Activated CD8-positive, alpha-beta memory T cell treated with anti-CD3 and anti-CD28 coated beads, Interleukin-2, amount 10 ng/mL, durations not matched to agents 7 days and 5 days (primary cell): ENCODE measurements around the gene SLC29A2. TPM values are rescaled to one million over a fixed set of nuclear protein-coding genes. Genes with fewer than 3 reads are reported as not detected.

Experiments used
- ATAC-seq: fragments of 150-1000 bp; cut with Tn5 transposase; one replicate; pipeline ENCODE4 v1.10.0; 2021; ENCODE audit warnings: moderate library complexity
- CTCF ChIA-PET: fragments of 350-600 bp; sonication (Branson Sonifier 250); formaldehyde crosslinking; loops from one replicate; lab custom pipeline; 2021; ENCODE audit warnings: antibody characterized with exemption; lab: Charles Lee
- DNase-seq: peaks from one replicate; pipeline ENCODE4 v3.0.0-alpha.2; 2020
- H3K27ac Mint-ChIP-seq: one replicate; pipeline ENCODE4 v1.8.0; 2021; ENCODE audit warnings: mild to moderate bottlenecking, mixed read lengths
- H3K27me3 Mint-ChIP-seq: one replicate; pipeline ENCODE4 v1.8.0; 2021; ENCODE audit warnings: mixed read lengths
- H3K36me3 Mint-ChIP-seq: one replicate; pipeline ENCODE4 v1.8.0; 2021; ENCODE audit warnings: mild to moderate bottlenecking, mixed read lengths
- H3K4me1 Mint-ChIP-seq: one replicate; pipeline ENCODE4 v1.8.0; 2021; ENCODE audit warnings: mixed read lengths
- H3K4me3 Mint-ChIP-seq: one replicate; pipeline ENCODE4 v1.8.0; 2021; ENCODE audit warnings: mild to moderate bottlenecking, moderate library complexity, mixed read lengths
- H3K9me3 Mint-ChIP-seq: one replicate; pipeline ENCODE4 v1.8.0; 2022; ENCODE audit warnings: low read depth, mixed read lengths
- total RNA-seq, 2 experiments: library from RNA; stranded (reverse); gene quantifications; one replicate each; pipeline ENCODE4 v1.2.3, GENCODE V29; 2021

Gene SLC29A2
- total RNA-seq, 2 experiments from 2014 or later: 7.6 to 10.1 TPM

GRCh38 chr11:66314186-66314501 lies 57.4 kb downstream of the SLC29A2 start:
- Mint-ChIP-seq H3K9me3 (no peaks in the 10 kb centered on the region), H3K36me3 (peaks cover 13% of the 10 kb centered on the region), H3K4me1 (peaks cover 53% of the 10 kb centered on the region), H3K27ac (peak overlapping the region; percentile 91), H3K4me3 (peak overlapping the region; percentile 89), H3K27me3 (peaks cover under 1% of the 10 kb centered on the region)
- CTCF ChIA-PET: interaction anchor here (2.0 to 7.0 kb wide), 5 partner anchors 12 to 95 kb away, joined by 5 to 174 read pairs (median 75); partner anchors contain the start of gene RIN1
- DNase-seq: no peak
- ATAC-seq: no peak

- Mint-ChIP-seq H3K4me3 (peak overlapping the region; percentile 89), H3K27ac (peak overlapping the region; percentile 91), H3K9me3 (no peaks in the 10 kb centered on the region)
Observed at GRCh38 chr11:66313321-66314185, 58.0 kb downstream of the SLC29A2 start.

GRCh38 chr11:66312549-66313320 lies 58.8 kb downstream of the SLC29A2 start:
- peaks cover 40% of the 10 kb centered on the region for H3K4me1 Mint-ChIP-seq
- H3K36me3 Mint-ChIP-seq: peaks cover 7% of the 10 kb centered on the region
- peak; percentile 79 for ATAC-seq
- H3K4me3 Mint-ChIP-seq: peak overlapping the region; percentile 89
- CTCF ChIA-PET: interaction anchor here (0.5 to 7.0 kb wide), 28 partner anchors 9 to 1261 kb away, joined by 3 to 174 read pairs (median 8); partner anchors contain the start of genes B4GAT1, BRMS1, DPP3 and MRPL11
- H3K27ac Mint-ChIP-seq: peak overlapping the region; percentile 98
- H3K9me3 Mint-ChIP-seq: no peaks in the 10 kb centered on the region
- DNase-seq: peak; percentile 99
- H3K27me3 Mint-ChIP-seq: peaks cover 3% of the 10 kb centered on the region

More at GRCh38 chr11:66313321-66314185, 58.0 kb downstream of the SLC29A2 start:
- Mint-ChIP-seq H3K4me1 (peaks cover 47% of the 10 kb centered on the region), H3K27me3 (peaks cover 3% of the 10 kb centered on the region), H3K36me3 (peaks cover 8% of the 10 kb centered on the region)
- DNase-seq (no peak), ATAC-seq (no peak)
- CTCF ChIA-PET: interaction anchor here (0.5 to 7.0 kb wide), 19 partner anchors 9 to 197 kb away, joined by 3 to 174 read pairs (median 13); partner anchors contain the start of genes B4GAT1, BRMS1, DPP3 and MRPL11

Other genes with a start within 250 kb of the SLC29A2 start
- 10 to 100 TPM; 44.5 to 56.5 TPM for gene KLC2, start 114.1 kb downstream of the SLC29A2 start, total RNA-seq
- 100 to 1,000 TPM; 146 to 155 TPM for gene RAB1B, start 103.1 kb downstream of the SLC29A2 start, total RNA-seq
- 1 to 10 TPM; 1.1 to 1.2 TPM for gene CNIH2, start 93.6 kb downstream of the SLC29A2 start, total RNA-seq
- 10 to 100 TPM; 56.5 to 73.9 TPM for gene YIF1A, start 82.6 kb downstream of the SLC29A2 start, total RNA-seq
- not detected for gene TMEM151A, start 79.9 kb downstream of the SLC29A2 start, total RNA-seq
- 10 to 100 TPM; 16.8 to 35.5 TPM for gene CD248, start 54.7 kb downstream of the SLC29A2 start, total RNA-seq
- 1 to 10 TPM in 1 of 2 experiments, under 1 TPM in 1; 0.68 to 2.5 TPM for gene RIN1, start 35.3 kb downstream of the SLC29A2 start, total RNA-seq
- gene BRMS1, start 26.7 kb downstream of the SLC29A2 start, total RNA-seq: 10 to 100 TPM; 55.3 to 56.8 TPM
- 1 to 10 TPM; 7.9 to 8.7 TPM for gene B4GAT1, start 24.1 kb downstream of the SLC29A2 start, total RNA-seq
- under 1 TPM in 1 of 2 experiments, not detected in 1; 0.12 TPM for gene NPAS4, start 49.3 kb upstream of the SLC29A2 start, total RNA-seq
- gene MRPL11, start 67.1 kb upstream of the SLC29A2 start, total RNA-seq: 10 to 100 TPM; 75.5 to 91.3 TPM
- gene PELI3, start 95.1 kb upstream of the SLC29A2 start, total RNA-seq: 1 to 10 TPM; 4.1 to 5.7 TPM
- gene DPP3, start 108.7 kb upstream of the SLC29A2 start, total RNA-seq: 10 to 100 TPM; 54.2 to 79.6 TPM
- 10 to 100 TPM; 12.6 to 12.9 TPM for gene BBS1, start 138.9 kb upstream of the SLC29A2 start, total RNA-seq
- 10 to 100 TPM; 18.7 to 19.8 TPM for gene ZDHHC24, start 174.3 kb upstream of the SLC29A2 start, total RNA-seq
- under 1 TPM in 1 of 2 experiments, not detected in 1; 0.40 TPM for gene ACTN3, start 175.1 kb upstream of the SLC29A2 start, total RNA-seq
- gene CTSF, start 196.8 kb upstream of the SLC29A2 start, total RNA-seq: 1 to 10 TPM; 2.8 to 4.1 TPM
- under 1 TPM in 1 of 2 experiments, not detected in 1; 0.12 TPM for gene CCDC87, start 221.3 kb upstream of the SLC29A2 start, total RNA-seq
- gene CCS, start 221.4 kb upstream of the SLC29A2 start, total RNA-seq: 10 to 100 TPM; 30.1 to 38.0 TPM
- 100 to 1,000 TPM; 152 to 176 TPM for gene RBM14, start 244.9 kb upstream of the SLC29A2 start, total RNA-seq